IPS DF 19.7 (cell line): ENCODE measurements around the gene TNRC6A.
"Not testable (repeated sequence)": the region's sequence is repeated elsewhere in the genome, so short reads cannot be mapped to it uniquely, and the experiment has no call there.

Experiments used
- DNase-seq: peaks from one replicate; pipeline ENCODE4 v3.0.0-alpha.2; 2013; ENCODE audit warnings: low read depth, low spot score

Gene TNRC6A

DNA sequence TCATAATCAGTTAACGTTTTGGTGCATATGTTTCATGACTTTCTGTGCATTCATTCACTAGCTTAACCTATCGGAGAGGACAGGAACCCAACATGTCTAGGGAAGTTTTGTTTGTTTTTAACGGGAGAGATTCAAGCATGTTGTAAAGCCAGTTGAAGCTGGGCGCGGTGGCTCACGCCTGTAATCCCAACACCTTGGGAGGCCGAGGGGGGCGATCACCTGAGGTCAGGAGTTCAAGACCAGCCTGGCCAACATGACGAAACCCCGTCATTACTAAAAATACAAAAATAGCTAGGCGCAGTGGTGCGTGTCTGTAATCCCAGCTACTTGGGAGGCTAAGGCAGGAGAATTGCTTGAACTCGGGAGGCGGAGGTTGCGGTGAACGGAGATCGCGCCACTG, 1.4 kb upstream of the TNRC6A start:
- DNase-seq = no peak

DNA sequence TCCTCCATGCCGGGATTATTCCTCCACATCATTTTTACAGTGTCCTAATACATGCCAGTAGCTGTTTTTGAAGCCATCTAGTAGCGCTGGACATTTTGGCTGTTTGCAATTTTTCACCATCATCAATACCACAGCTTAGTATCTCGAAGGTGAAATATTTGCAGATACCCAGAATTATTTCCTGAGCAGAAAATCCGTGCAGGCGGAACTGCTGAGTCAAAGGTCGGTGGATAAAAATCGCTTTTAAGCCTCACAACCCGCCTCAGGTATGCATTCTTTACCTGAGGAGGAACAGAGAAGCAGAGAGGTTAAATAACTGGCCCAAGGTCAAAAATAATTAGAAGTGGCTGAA, 584 bp upstream of the TNRC6A start:
- DNase-seq = no peak

DNA sequence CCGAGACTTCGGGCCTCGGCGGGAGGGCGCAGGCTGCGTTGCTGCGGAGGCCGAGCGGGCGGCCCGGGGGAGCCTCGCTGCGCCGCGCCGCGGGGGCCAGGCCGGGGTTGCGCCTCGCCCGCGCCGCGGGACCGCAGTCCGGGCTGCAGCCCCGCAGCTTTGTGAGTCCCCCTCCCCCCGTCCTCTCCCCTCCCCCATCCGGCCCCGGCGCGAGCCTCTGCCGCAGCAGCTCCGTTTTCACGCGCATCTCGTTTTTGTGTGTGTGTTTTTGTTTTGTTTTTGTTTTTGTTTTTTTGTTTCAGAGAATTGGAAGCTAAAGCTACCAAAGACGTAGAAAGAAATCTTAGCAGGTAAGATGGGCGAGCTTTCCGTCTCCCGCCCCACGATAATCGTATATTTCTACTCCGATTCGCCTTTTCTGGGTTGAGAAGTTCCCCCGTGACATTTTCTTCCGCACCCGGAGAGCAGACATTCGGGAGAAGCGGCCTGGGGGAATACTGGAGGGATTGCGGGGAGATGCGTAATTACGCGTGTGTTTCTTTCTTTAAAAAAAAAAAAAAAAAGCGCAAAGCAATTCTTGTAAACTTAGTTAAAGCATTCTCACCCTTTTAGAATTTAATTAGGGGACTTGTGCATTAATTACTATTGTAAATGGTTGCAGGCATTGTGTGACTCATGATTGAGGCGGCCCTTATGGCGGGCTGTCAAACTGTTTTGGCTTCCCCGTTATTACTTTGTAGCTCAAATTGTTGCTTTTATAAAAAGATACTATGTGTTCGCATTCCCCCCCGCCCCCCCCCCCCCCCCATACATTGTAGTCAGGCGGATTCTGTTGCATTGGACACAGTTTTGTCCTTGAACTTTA, 732 bp downstream of the TNRC6A start:
- no peak for DNase-seq

DNA sequence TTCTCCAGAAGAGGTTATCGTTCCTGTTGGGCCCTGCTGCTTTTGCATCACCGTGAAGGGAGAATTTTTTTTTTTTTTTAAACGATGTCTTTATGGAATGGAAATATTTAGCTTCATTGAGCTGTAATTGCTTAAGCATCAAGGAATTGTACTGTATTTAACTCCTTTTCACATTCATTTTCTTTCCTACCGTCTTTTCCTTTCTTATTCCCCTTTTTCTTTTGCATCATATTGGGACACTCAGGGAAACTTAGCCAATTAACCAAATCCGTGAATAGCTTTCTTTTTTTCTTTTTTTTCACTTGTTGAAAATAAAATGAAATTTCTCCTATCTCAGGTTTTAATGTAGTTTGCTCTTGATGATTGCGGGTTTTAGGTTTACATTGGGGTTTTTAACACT, 1.5 kb downstream of the TNRC6A start:
- no peak for DNase-seq

DNA sequence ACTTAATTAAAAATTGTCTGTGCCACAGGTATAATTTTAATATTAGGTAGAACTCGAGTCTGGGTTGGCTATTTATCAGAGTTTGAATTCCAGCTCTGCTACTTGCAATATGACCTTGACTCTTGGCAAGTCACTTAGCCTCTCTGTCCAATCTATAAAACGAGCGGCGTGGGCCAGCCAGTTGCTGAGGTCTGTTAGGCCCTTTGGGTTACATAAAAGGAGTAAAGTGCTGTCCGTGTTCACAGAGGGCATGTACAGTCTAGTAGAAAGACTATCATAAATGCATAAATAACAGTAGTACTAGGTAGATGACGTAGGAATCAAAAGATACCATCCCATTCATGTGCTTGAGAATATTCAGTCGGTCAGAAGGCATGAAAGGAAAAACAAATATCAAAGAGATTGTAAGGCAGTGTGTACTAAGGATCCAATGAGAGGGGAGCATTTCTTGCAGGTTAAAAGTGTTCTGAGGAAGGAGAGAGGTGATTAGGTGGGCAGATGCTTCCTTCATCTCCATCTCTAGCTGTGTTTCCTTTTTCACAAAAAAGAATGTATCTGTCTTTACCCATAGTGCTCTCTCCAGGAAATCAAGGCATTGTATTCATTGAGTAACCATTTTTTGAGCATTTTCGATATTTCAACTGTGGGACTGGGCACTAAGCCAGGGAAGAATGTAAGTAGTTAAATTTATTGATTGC, 2.4 kb downstream of the TNRC6A start:
- DNase-seq = no peak

DNA sequence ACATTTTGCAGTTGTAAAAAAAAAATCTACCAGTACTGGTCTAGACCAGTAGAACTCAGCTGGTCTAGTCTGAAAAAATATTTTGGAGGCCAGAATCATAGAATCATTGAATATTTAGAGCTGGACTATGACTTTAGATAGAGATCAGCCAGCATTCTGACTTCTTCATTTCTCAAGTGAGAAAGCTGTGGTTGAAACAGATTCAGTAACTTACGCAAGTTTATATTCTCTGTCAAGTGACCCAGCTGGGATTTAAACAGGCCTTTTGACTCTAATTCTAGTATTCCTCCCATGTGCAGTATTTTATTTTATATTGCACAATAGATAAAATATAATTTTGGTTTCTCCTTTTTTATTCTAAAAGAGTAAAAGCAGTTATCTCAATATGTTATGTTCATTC, 4.9 kb downstream of the TNRC6A start:
- DNase-seq = no peak

DNA sequence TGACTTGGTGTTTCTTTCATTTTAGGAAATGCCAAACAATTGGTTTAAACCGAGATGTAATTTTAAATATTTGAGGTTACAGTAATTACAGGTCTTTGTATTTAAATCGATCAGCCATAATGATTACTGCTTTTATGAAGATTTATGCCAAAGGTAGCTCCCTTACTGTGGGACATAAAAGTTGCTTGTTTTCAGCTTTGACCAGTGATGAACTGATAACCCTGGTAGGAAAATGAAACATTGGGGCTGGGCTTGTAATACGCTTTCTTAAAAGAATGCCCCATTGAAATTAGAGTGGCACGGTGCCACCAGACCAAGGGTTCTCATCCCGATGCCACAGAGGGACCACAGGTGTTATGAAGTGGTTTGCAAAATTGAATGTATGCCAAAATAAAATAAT, 7.3 kb downstream of the TNRC6A start:
- DNase-seq = no peak

DNA sequence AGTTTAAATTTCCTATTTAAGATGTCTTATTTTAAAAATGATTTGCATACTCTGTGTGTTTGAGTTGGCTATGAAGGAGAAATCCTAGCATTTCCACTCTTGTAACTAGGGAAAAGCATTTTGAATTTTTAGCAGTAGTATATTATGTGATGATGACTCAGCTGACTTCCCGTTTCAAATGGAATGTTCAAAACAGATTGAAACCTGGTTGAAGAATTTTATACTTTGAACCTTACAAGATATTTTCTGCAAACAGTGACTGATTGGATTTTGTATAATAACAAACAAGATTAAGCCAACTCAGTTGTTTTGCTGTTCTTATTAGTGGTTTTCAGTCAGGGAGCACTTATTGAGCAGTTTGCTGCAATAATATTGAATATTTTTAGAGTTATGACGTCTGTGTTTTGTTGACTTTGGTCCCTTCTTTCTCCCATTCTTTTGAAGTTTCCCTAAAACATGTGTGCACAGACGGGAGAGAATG, 8.0 kb downstream of the TNRC6A start:
- no peak for DNase-seq

DNA sequence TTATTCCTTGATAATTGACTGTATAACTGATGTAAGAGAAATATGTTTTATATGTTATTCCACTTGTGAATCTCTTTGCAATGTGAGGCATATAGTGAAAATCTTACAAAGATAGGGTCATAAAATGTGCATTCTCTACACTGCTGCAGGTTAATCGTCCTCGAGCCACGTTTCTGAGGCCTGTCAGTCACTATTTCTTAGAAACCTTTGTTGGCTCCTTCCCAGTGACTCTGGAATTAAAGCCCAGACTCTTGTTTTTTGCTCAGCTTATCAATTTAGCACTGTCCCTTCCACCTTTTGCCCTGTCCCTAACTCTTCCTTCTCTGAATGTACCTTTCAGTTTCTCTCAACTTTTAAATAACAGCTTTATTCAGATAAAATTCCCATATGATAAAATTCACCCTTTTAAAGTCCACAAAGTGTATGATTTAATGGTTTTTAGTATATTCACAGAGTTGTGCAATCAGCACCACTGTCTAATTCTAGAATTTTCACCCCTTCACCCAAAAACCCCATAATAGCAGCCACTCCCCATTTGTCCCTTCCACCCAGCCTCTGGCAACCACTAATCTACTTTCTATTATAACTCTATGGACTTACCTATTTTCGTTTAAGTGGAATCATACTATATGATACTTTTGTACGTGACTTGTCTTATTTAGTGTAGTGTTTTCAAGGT, 8.6 kb downstream of the TNRC6A start:
- no peak for DNase-seq

DNA sequence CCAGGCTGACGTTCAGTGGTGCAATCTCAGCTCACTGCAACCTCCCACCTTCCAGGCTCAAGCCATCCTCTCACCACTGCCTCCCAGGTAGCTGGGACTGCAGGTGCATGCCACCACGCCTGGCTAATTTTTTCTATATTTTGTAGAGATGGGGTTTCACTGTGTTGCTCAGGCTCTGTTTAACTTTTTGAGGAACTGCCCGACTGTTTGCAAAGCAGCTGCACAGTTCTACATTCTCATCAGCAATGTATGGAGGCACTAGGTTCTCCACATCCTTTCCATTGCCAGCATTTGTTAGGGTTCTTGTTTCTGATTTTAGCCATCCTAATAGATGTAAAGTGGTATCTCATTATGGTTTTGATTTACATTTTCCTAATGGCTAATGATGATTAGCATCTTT, 9.4 kb downstream of the TNRC6A start:
- DNase-seq = no peak

DNA sequence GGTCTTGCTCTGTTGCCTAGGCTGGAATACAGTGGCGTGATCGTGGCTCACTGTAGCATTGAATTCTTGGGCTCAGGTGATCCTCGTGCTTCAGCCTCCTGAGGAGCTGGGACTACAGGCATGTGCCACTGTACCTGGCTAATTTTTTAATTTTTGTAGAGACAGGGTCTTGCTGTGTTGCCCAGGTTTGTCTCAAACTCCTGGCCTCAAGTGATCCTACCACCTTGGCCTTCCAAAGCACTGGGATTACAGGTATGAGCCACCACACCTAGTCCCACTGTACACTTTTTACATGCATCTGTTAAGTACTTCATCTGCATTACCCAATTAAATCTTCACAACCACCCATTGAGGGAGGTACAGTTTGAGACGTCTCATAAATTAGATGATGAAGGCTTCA, 12.4 kb downstream of the TNRC6A start:
- DNase-seq = no peak

DNA sequence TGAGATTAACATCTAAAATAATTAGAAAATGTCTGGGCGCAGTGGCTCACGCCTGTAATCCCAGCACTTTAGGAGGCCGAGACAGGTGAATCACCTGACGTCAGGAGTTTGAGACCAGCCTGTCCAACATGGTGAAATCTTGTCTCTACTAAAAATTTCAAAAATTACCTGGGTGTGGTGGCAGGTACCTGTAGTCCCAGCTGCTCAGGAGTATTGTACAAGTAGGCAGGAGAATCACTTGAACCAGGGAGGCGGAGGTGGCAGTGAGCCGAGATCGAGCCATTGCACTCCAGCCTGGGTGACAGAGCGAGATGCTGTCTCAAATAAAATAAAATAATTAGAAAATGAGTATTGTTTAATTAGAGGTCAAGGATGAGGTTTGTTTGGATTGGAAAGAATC, 13.2 kb downstream of the TNRC6A start:
- not testable (repeated sequence) for DNase-seq

DNA sequence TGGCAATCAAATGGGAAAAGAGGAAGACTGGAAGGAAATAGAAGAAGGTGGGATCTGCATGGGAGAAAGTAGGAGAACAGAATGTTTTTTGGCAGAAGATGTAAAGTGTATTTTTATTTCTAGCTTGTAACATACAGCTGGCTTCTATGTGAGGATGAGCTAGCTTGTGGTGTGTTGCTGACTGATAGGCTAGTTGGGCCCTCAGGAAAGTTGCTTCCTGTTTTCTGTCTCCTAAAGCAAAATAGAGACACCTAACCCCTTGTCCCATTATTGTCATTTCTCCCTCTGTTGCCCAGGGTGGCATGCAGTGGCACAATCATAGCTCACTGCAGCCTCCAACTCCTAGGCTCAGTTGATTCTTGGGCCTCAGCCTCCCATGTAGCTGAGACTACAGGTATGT, 15.9 kb downstream of the TNRC6A start:
- DNase-seq = no peak

DNA sequence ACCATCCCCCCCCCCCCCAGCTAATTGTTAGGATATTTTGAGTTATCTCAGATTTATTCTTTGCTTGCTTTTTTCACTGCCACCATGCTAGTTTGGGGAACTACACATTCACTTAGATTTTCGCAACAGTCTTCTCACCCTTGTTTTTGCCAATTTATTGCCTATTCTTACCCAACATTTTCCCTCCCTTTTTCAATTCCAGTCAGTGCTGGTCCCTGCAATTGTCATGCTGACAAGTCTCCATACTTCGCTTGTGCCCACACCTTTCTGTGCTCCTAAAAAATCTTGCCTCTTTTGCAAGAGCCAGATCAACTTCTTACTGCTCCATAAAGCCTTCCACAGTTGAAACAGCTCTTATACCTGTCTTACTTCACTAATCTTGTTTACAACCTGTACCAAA, 16.3 kb downstream of the TNRC6A start:
- DNase-seq = no peak

DNA sequence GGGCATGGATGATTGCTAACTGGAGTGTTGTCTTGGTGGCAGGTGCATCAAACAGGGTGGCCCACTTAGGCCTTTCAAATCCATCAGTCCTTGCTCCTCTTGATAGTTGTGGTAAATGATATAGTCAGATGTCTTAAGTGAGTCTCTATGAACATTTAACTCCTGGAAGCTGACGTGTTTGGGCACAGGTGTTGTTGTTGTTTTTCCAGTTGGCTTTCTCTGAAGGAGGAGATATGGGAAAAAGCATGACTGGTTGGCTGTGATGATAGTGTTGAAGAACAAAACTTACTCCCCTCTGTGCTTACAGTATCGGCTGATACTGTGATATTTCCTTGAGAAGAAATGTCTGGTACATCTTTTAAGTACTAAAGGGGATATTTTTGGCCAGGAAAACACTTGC, 18.0 kb downstream of the TNRC6A start:
- no peak for DNase-seq

DNA sequence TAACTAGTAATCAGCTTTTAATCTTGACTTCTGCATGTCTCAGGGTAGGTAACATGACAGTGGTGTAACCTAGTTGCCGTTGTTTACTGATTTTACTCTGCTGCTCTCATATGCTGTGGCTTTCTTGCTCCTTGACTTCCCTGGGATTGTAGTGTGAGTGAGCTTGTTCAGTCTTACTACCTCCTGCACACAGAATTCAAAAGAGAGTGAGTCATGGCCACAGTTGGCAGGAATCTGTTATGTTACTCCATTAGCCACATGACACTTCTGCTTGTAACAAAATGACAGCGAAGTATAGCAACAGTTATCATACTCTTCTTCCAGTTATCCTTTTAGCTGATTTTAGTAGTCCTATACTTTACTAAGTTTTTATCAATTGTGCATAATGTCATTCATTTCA, 18.8 kb downstream of the TNRC6A start:
- no peak for DNase-seq

DNA sequence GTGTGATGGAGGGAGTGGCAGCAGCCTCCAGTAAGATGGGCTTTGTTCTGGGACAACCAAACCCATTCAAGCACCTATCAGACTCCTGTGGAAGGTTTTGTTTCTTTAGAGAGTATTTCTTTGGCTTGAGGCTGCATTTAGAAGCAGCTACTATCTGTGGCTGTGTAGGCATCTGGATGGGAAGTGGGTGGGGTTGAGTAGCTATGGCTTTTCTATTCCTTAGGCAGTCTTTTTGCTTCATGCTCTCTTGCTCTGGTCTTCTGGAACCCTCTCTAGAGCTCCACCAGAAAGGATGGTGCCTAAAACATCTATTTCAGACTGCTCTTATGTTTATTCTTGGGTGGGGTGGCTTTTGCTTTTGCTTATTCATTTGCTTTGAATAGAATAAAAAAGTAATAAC, 19.9 kb downstream of the TNRC6A start:
- no peak for DNase-seq

DNA sequence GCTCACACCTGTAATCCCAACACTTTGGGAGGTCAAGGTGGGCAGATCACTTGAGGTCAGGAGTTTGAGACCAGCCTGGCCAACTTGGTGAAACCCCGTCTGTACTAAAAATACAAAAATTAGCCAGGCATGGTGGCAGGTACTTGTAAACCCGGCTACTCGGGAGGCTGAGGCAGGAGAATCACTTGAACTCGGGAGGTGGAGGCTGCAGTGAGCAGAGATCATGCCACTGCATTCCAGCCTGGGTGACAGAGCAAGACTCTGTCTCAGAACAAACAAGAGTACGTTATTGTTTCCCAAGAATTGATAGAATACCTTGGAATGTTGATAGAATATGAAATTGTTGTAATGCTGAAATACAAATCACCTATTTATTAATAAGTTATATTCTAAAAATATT, 20.4 kb downstream of the TNRC6A start:
- not testable (repeated sequence) for DNase-seq

DNA sequence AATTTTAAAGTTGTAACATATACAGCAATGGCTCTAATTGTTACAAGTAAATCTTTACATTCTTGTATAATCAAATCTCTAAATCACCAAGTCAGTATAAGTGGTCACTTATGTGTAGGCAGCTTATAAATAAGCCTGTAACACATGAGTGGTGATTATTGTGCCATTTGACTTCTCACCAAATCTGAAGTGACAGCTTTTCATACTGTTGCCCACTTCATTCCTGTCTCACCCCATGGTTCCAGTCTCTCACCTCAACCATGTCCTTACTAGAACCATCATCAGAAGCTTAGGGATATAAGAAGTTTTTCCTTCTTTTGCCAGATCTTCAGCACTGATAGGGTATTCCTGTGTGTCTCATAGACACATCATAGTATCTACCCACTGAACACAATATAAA, 23.5 kb downstream of the TNRC6A start:
- DNase-seq = no peak

DNA sequence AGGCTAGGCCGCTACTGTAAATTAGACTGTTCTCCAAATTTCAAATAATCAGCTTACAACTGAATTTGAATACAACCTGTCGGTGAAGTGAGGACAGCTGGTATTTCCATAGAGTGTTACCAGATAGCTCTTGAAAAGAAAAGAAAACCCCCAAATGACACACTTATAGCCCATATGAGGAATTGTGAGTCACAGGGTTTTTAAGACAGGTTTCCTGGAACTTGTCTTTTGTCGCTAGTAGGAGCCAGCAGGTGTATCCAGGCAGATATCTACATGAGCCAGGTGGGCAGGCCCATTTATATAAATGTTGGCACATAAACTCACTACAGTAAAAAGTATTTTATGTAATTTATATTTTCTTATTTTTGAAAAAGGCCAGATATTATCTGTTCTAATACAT, 24.0 kb downstream of the TNRC6A start:
- no peak for DNase-seq

DNA sequence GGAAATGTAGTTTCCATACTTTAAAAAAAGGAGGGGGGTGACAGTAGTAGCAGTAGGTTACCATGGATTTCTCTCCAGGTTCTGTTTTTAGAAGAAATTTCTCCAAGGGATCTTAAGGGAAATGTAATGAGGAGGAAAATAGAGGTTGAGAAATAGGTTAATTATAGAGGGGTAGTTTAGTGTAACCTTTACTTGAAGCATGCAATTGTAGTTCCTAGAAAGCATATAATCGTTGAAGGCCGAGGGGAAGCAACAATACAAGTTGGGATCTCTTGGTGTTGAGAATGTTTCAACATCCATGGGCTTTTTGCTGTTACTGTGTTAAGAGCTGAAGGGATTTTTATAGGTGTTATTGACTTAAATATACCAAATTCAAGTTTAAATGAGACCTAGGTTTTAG, 25.1 kb downstream of the TNRC6A start:
- DNase-seq = no peak

DNA sequence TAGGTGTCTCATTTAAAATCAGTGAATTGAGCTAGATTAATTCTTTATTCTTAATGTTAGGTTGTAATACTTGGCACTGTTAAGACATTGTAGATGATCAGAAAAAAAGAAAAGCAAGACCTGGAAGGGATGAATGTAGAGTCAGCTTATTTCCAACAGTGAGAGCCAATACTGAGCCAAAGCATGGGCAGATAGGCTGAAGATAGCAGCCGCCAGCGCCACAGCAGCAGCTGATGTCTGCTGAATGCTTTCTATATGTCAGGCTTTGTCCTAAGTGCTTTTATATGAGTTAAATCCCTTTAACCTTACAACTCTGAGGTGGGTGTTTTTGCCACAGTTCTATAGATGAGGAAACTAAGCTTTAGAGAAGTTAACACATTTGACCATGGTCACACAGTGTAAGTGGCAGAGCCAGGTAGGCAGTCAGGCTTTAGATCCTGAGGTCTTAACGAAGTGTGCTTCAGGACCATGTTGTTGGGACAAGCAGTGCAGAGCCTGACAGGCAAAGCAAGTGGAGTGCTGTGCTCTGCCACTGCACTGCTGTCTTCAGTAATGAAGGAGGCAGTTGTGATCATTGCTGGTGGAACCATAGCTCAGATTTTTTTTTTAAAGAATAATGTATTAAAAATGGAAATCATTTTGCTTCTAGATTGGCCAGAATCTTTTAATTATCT, 25.9 kb downstream of the TNRC6A start:
- DNase-seq = no peak
